ENCODE data around the gene LRMDA.

DNA sequence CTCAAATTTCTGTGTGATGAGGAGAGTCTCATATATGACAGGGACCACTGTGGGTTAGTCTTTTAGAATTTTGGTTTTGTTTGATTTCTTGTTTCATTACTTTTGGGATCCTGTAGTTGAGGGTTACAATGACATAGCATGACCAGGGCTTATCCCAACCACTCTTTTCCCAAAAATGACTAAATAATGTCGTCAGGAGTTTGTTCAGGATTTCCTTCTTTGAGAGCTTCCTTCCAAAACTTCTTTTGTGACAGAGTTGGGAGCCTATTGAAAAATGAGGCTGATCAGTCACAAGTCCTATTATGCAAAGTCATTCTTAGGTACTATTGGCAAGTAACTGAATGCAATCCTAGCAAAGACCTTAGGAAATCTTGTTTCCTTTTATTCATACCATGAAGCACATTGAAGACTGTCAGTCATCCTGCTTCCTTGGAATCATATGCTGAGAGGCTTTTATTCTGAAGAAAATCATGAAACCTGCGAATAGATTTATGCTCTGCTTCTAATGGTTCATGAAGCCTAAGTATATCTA is 498.3 kb downstream of the LRMDA start:
- TF ChIP-seq, protein P1, sequence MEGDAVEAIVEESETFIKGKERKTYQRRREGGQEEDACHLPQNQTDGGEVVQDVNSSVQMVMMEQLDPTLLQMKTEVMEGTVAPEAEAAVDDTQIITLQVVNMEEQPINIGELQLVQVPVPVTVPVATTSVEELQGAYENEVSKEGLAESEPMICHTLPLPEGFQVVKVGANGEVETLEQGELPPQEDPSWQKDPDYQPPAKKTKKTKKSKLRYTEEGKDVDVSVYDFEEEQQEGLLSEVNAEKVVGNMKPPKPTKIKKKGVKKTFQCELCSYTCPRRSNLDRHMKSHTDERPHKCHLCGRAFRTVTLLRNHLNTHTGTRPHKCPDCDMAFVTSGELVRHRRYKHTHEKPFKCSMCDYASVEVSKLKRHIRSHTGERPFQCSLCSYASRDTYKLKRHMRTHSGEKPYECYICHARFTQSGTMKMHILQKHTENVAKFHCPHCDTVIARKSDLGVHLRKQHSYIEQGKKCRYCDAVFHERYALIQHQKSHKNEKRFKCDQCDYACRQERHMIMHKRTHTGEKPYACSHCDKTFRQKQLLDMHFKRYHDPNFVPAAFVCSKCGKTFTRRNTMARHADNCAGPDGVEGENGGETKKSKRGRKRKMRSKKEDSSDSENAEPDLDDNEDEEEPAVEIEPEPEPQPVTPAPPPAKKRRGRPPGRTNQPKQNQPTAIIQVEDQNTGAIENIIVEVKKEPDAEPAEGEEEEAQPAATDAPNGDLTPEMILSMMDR (IDR thresholded peaks at IDR 0.05; ENCODE audit: borderline replicate concordance, extremely low read depth, low read length, poor library complexity, severe bottlenecking), result no peak
- no peak for TF ChIP-seq EZH2 (IDR thresholded peaks at IDR 0.05; ENCODE audit: borderline replicate concordance, low read depth, low read length, severe bottlenecking)

Data from DND-41 (cell line).